ENCODE results near the gene COMMD7.

DNA sequence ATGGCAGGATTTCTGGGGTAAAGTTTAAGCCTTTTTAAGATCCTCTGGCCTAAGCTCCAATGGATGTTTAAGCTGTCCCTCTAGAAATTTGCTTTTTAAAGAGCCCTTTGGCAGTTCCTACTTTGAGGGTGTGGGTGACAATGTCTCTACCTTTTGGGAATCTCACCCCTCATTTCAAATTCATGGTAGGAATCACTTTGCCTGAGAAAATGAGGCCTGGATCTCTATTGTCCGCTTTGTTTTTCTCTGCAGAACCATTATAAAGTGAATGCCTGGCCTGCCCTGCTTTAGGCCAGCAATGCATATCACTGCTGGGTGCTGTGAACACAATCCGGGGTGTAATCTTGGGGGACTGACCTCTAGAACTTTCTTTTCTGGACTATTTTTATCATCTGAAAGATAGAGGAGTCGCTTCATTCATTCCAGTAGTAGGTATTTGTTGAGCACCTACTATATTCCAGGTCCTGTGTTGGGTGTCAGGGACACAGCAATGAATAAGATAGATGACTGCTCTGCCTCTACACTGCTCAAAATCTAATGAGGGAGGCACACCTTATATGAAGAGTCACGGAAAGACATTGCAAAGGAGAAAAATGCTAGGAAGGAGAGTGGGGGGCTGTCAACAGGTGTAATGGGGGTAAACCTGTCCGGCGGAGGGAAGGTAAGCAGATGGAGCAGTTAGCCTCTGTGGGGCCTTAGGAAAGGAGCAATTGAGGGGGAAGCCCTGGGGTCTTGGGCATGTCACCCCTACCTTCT, 8.6 kb upstream of the COMMD7 start:
- TF ChIP-seq, protein P1, sequence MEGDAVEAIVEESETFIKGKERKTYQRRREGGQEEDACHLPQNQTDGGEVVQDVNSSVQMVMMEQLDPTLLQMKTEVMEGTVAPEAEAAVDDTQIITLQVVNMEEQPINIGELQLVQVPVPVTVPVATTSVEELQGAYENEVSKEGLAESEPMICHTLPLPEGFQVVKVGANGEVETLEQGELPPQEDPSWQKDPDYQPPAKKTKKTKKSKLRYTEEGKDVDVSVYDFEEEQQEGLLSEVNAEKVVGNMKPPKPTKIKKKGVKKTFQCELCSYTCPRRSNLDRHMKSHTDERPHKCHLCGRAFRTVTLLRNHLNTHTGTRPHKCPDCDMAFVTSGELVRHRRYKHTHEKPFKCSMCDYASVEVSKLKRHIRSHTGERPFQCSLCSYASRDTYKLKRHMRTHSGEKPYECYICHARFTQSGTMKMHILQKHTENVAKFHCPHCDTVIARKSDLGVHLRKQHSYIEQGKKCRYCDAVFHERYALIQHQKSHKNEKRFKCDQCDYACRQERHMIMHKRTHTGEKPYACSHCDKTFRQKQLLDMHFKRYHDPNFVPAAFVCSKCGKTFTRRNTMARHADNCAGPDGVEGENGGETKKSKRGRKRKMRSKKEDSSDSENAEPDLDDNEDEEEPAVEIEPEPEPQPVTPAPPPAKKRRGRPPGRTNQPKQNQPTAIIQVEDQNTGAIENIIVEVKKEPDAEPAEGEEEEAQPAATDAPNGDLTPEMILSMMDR (IDR thresholded peaks at IDR 0.05): no peak
- TF ChIP-seq POLR2A (IDR thresholded peaks at IDR 0.05): no peak
